Measurements from ENCODE around the gene CSTPP1.

CSTPP1 gene

DNA sequence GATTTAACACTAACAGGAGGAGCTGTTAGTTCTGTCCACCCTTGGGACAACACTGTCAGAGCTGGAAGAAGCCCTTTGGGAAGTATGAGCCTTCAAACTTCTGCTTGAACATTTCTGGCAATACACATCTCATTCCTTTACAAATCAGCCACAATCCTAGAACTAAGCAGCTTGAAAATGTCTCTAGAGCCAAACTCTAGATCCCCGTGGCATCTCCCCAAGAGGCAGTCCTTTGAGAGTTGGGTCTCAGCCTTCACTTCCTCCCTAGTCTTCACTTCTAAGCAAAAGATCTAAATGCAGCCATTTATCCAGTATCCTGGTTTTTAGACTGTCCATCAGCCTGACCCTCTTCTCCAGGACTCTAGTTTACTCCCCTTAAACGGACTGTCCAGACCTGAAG, 213.2 kb downstream of the CSTPP1 start:
- no peak overlapping the region for H3K4me3 ChIP-seq (ENCODE audit: low read depth, low read length)
- 0 out of 2 replicates have a peak, but pooled peaks cover 3% of the 10 kb centered on the region for H3K36me3 ChIP-seq (ENCODE audit: control insufficient read depth, insufficient read depth, low read length)
- H3K27ac ChIP-seq (ENCODE audit: low read depth, low read length) = no peak overlapping the region
- H3K9me3 ChIP-seq (ENCODE audit: control insufficient read depth, insufficient read depth, low read depth, low read length) = no peaks in the 10 kb centered on the region
- H3K27me3 ChIP-seq (ENCODE audit: control insufficient read depth, insufficient read depth, low read length) = no peaks in the 10 kb centered on the region
- H3K4me1 ChIP-seq (ENCODE audit: control insufficient read depth, insufficient read depth, low read length) = peaks cover 11% of the 10 kb centered on the region; the same call in 1 of the 2 replicates
- no peak overlapping the region for H3K9ac ChIP-seq (ENCODE audit: low read length)

DNA sequence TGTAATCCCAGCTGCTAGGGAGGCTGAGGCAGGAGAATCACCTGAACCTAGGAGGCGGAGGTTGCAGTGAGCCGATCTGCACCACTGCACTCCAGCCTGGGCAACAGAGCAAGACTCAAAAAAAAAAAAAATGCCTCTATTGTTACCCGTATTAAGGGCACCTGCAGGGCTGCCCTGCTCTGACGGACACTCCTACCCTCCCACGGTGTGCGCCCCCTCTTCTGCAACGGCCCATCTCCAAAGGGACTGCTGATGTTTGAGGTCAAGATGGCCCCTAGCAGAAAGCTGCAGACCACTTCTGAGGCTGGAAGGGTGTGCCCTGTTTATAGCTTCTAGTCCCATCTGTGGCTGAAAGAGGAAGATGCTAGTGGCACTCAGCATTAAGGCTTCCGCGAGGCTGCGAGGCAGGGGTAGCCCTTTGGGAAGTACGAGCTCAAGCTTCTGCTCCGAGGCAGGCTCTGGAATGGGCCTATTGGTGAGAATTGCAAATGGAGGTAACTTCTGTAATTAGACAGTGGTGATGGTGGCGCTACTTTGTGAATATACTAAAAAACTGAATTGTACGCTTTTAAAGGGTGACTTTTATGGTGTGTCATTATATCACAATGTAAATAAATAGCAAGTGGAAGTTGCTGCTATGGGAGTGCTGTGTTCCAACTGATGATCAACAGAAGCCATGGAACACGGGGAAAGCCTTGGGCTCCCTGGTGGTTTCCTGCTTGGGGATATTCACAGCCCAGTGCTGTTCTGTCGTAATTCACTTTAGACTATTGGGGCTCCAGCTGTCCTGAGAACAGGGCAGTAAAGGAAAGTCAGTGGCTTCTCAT, 215.8 kb downstream of the CSTPP1 start:
- no peak overlapping the region for H3K27ac ChIP-seq (ENCODE audit: low read depth, low read length)
- peaks cover 11% of the 10 kb centered on the region; the same call in 1 of the 2 replicates for H3K4me1 ChIP-seq (ENCODE audit: control insufficient read depth, insufficient read depth, low read length)
- no peaks in the 10 kb centered on the region for H3K27me3 ChIP-seq (ENCODE audit: control insufficient read depth, insufficient read depth, low read length)
- H3K36me3 ChIP-seq (ENCODE audit: control insufficient read depth, insufficient read depth, low read length) = peaks cover 3% of the 10 kb centered on the region; the same call in 1 of the 2 replicates
- H3K4me3 ChIP-seq (ENCODE audit: low read depth, low read length) = no peak overlapping the region
- no peaks in the 10 kb centered on the region for H3K9me3 ChIP-seq (ENCODE audit: control insufficient read depth, insufficient read depth, low read depth, low read length)
- no peak overlapping the region for H3K9ac ChIP-seq (ENCODE audit: low read length)

- Histone ChIP-seq H3K9ac (ENCODE audit: low read length) (no peak overlapping the region), H3K27me3 (ENCODE audit: control insufficient read depth, insufficient read depth, low read length) (no peaks in the 10 kb centered on the region), H3K4me3 (ENCODE audit: low read depth, low read length) (no peak overlapping the region), H3K36me3 (ENCODE audit: control insufficient read depth, insufficient read depth, low read length) (peaks cover 5% of the 10 kb centered on the region), H3K27ac (ENCODE audit: low read depth, low read length) (no peak overlapping the region), H3K4me1 (ENCODE audit: control insufficient read depth, insufficient read depth, low read length) (peaks cover 11% of the 10 kb centered on the region; the same call in 1 of the 2 replicates), H3K9me3 (ENCODE audit: control insufficient read depth, insufficient read depth, low read depth, low read length) (no peaks in the 10 kb centered on the region)
These were observed 216.7 kb downstream of the CSTPP1 start for GRCh38 chr11:47152953-47153950.

GRCh38 chr11:47154616-47155570, 218.3 kb downstream of the CSTPP1 start:
- Histone ChIP-seq H3K9me3 (ENCODE audit: control insufficient read depth, insufficient read depth, low read depth, low read length) (no peaks in the 10 kb centered on the region), H3K4me3 (ENCODE audit: low read depth, low read length) (no peak overlapping the region), H3K27me3 (ENCODE audit: control insufficient read depth, insufficient read depth, low read length) (no peaks in the 10 kb centered on the region), H3K9ac (ENCODE audit: low read length) (no peak overlapping the region), H3K4me1 (ENCODE audit: control insufficient read depth, insufficient read depth, low read length) (peaks cover 11% of the 10 kb centered on the region; the same call in 1 of the 2 replicates), H3K36me3 (ENCODE audit: control insufficient read depth, insufficient read depth, low read length) (peaks cover 4% of the 10 kb centered on the region), H3K27ac (ENCODE audit: low read depth, low read length) (no peak overlapping the region)

DNA sequence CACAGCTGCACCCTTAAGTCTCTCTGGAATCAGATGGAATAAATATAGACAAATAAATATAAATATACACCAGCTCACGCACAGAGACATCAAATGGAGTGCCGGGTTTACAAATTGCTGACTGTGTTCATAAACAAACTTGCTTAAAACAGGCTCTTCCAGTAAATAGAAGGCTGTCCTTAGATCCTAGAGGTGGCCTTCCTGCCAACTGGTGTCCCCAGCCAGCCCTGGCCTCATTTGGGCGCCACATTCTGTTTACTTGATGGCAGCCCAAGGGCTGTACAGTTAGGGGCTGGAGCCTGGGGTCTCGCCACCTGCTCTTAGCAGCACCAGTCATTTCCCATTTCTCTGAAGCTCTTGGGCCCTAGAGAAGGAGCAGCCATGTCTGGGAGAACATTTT, 219.3 kb downstream of the CSTPP1 start:
- H3K4me3 ChIP-seq (ENCODE audit: low read depth, low read length) = no peak overlapping the region
- no peak overlapping the region for H3K27ac ChIP-seq (ENCODE audit: low read depth, low read length)
- peaks cover 4% of the 10 kb centered on the region for H3K36me3 ChIP-seq (ENCODE audit: control insufficient read depth, insufficient read depth, low read length)
- H3K9me3 ChIP-seq (ENCODE audit: control insufficient read depth, insufficient read depth, low read depth, low read length) = no peaks in the 10 kb centered on the region
- no peak overlapping the region for H3K9ac ChIP-seq (ENCODE audit: low read length)
- peaks cover 11% of the 10 kb centered on the region; the same call in 1 of the 2 replicates for H3K4me1 ChIP-seq (ENCODE audit: control insufficient read depth, insufficient read depth, low read length)
- H3K27me3 ChIP-seq (ENCODE audit: control insufficient read depth, insufficient read depth, low read length) = no peaks in the 10 kb centered on the region

- peaks cover 4% of the 10 kb centered on the region for H3K36me3 ChIP-seq (ENCODE audit: control insufficient read depth, insufficient read depth, low read length)
- no peak overlapping the region for H3K4me3 ChIP-seq (ENCODE audit: low read depth, low read length)
- H3K9me3 ChIP-seq (ENCODE audit: control insufficient read depth, insufficient read depth, low read depth, low read length) = no peaks in the 10 kb centered on the region
- H3K27me3 ChIP-seq (ENCODE audit: control insufficient read depth, insufficient read depth, low read length) = no peaks in the 10 kb centered on the region
- H3K4me1 ChIP-seq (ENCODE audit: control insufficient read depth, insufficient read depth, low read length) = peaks cover 11% of the 10 kb centered on the region; the same call in 1 of the 2 replicates
- H3K27ac ChIP-seq (ENCODE audit: low read depth, low read length) = no peak overlapping the region
- H3K9ac ChIP-seq (ENCODE audit: low read length) = no peak overlapping the region
These were observed 219.8 kb downstream of the CSTPP1 start for GRCh38 chr11:47156333-47156732.

GRCh38 chr11:47156951-47157350, 220.4 kb downstream of the CSTPP1 start:
- Histone ChIP-seq H3K4me3 (ENCODE audit: low read depth, low read length) (no peak overlapping the region), H3K4me1 (ENCODE audit: control insufficient read depth, insufficient read depth, low read length) (peaks cover 11% of the 10 kb centered on the region; the same call in 1 of the 2 replicates), H3K9ac (ENCODE audit: low read length) (no peak overlapping the region), H3K9me3 (ENCODE audit: control insufficient read depth, insufficient read depth, low read depth, low read length) (no peaks in the 10 kb centered on the region), H3K36me3 (ENCODE audit: control insufficient read depth, insufficient read depth, low read length) (peaks cover 4% of the 10 kb centered on the region), H3K27me3 (ENCODE audit: control insufficient read depth, insufficient read depth, low read length) (no peaks in the 10 kb centered on the region), H3K27ac (ENCODE audit: low read depth, low read length) (no peak overlapping the region)

- Histone ChIP-seq H3K36me3 (ENCODE audit: control insufficient read depth, insufficient read depth, low read length) (peaks cover 6% of the 10 kb centered on the region), H3K27me3 (ENCODE audit: control insufficient read depth, insufficient read depth, low read length) (no peaks in the 10 kb centered on the region), H3K4me1 (ENCODE audit: control insufficient read depth, insufficient read depth, low read length) (peaks cover 5% of the 10 kb centered on the region; the same call in 1 of the 2 replicates), H3K4me3 (ENCODE audit: low read depth, low read length) (no peak overlapping the region), H3K9ac (ENCODE audit: low read length) (no peak overlapping the region), H3K27ac (ENCODE audit: low read depth, low read length) (no peak overlapping the region), H3K9me3 (ENCODE audit: control insufficient read depth, insufficient read depth, low read depth, low read length) (no peaks in the 10 kb centered on the region)
These were observed 221.2 kb downstream of the CSTPP1 start for GRCh38 chr11:47157805-47158204.

DNA sequence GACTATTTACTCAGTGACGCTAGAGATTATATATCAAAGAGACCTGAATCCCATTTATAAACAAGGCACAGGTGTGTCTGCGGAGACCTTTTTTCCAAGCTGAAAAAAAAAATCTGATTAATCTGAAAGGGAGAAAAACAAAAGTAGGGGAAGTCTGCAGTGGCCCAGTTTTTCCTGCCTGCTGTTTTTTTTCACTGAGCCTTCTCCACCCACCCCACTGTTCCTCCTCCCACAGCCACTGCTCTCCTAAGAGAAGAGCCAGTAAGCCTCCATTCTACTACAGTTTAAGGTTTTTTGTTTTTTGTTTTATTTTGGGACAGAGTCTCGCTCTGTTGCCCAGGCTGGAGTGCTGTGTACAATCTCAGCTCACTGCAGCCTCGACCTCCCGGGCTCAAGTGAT, 221.7 kb downstream of the CSTPP1 start:
- H3K27me3 ChIP-seq (ENCODE audit: control insufficient read depth, insufficient read depth, low read length) = no peaks in the 10 kb centered on the region
- no peak overlapping the region for H3K9ac ChIP-seq (ENCODE audit: low read length)
- peaks cover 2% of the 10 kb centered on the region; the same call in 1 of the 2 replicates for H3K4me1 ChIP-seq (ENCODE audit: control insufficient read depth, insufficient read depth, low read length)
- H3K36me3 ChIP-seq (ENCODE audit: control insufficient read depth, insufficient read depth, low read length) = peaks cover 6% of the 10 kb centered on the region
- no peak overlapping the region for H3K4me3 ChIP-seq (ENCODE audit: low read depth, low read length)
- H3K9me3 ChIP-seq (ENCODE audit: control insufficient read depth, insufficient read depth, low read depth, low read length) = no peaks in the 10 kb centered on the region
- H3K27ac ChIP-seq (ENCODE audit: low read depth, low read length) = no peak overlapping the region

DNA sequence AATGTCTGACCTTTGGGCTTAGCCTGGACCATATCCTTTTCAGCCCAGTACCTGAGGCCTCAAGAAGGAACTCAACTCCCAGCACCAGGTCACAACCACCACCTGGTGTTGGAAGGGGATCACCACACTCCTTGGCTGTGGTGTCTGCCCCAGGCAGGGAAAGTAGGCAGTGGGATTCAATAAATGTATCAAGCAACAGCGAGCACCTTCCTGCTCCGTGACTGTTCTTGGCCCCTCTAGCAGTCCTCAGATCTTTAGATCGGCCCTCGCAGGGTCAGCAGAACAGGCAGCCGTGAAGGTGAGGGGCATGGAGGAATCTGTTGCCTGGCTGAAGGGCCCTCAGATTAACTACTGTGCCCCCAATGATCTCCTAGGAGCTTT, 224.2 kb downstream of the CSTPP1 start:
- Histone ChIP-seq H3K27ac (ENCODE audit: low read depth, low read length) (no peak overlapping the region), H3K36me3 (ENCODE audit: control insufficient read depth, insufficient read depth, low read length) (peaks cover 28% of the 10 kb centered on the region), H3K4me1 (ENCODE audit: control insufficient read depth, insufficient read depth, low read length) (no peaks in the 10 kb centered on the region), H3K9me3 (ENCODE audit: control insufficient read depth, insufficient read depth, low read depth, low read length) (no peaks in the 10 kb centered on the region), H3K4me3 (ENCODE audit: low read depth, low read length) (no peak overlapping the region), H3K9ac (ENCODE audit: low read length) (no peak overlapping the region), H3K27me3 (ENCODE audit: control insufficient read depth, insufficient read depth, low read length) (no peaks in the 10 kb centered on the region)

Data from HUES6 (cell line).